ENCODE results near the gene TAF9.
A peak's percentile ranks its signal among the peaks of the same experiment; 100 is the strongest.
"Not testable (repeated sequence)": the region's sequence is repeated elsewhere in the genome, so short reads cannot be mapped to it uniquely, and the experiment has no call there.

Gene TAF9

DNA sequence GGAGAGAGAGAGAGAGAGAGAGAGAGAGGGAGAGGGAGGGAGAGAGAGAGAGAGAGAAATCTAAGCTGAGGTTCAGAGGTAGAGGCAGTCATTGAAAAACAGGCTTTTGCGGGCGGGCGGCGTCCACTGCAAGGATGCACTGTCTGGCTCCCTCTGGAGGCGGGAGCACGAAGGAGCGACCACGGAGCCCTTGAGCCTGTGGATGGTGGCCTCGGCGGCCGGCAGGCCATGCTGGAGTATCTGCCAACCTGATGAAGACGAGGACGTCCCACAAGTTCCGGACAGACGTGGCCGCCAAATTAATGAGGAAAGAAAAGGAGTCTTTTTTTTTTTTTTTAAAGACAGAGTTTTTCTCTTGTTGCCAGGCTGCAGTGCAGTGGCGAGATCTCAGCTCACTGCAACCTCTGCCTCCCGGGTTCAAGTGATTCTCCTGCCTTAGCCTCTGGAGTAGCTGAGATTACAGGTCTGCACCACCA is 34.5 kb downstream of the TAF9 start:
- DNase-seq = peak; percentile 73

DNA sequence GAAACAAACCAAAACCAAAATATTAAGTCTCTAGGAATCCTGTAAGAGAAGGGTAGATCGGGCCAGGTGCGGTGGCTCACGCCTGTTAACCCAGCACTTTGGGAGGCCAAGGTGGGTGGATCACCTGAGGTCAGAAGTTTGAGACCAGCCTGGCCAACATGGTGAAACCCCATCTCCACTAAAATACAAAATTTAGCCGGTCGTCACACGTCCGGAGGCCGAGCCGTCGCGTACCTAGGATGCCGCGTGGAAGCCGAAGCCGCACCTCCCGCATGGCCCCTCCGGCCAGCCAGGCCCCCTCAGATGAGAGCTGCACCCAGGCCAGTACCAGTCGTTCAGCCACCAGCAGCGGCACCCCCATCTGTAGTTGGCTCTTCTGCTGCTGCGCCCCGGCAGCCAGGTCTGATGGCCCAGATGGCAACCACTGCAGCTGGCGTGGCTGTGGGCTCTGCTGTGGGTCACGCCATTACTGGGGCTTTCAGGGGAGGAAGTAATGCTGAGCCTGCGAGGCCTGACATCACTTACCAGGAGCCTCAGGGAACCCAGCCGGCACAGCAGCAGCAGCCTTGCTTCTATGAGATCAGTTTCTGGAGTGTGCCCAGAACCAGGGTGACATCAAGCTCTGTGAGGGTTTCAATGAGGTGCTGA is 35.5 kb downstream of the TAF9 start:
- DNase-seq = not testable (repeated sequence)

DNA sequence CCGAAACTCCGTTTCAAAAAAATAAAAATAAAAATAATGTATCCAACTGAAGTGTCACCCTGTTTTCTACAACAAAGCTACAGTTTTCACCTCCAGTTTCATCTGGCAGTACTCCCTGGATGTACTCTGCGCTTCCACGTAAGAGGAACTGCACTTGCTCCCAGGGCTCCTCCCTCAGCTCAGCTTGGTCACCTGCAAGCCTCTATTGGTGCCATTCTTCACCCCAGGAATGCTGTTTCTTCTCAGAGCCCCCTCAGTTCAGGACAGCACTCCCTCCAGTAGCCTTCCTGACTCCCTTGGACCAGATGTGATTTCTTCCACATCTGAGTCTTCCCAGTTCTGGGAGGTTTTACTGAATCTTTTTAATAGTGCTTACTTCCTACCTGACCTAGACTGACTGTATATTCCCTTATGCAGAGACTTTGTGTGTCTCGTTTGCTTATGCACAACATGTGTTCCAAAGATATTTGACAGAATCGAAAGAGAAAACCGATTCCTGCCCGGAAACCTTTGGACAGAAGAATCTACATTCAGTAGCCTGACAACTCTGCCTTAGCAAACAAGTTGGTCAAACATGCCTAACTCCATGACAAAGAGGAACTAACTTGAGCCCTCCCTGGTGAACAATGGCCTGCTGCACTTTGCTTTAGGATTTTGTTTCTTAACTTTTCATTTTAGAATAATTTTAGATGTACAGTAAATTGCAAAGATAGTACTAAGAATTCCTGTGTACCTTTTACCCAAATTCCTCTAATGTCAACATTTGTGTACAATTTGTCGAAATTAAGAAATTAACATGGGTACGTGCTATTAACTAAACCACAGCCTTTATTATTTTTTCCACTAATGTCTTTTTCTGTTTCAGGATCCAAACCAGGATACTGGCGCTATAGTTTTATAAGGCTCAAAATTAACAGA is 37.5 kb downstream of the TAF9 start:
- DNase-seq = no peak

DNA sequence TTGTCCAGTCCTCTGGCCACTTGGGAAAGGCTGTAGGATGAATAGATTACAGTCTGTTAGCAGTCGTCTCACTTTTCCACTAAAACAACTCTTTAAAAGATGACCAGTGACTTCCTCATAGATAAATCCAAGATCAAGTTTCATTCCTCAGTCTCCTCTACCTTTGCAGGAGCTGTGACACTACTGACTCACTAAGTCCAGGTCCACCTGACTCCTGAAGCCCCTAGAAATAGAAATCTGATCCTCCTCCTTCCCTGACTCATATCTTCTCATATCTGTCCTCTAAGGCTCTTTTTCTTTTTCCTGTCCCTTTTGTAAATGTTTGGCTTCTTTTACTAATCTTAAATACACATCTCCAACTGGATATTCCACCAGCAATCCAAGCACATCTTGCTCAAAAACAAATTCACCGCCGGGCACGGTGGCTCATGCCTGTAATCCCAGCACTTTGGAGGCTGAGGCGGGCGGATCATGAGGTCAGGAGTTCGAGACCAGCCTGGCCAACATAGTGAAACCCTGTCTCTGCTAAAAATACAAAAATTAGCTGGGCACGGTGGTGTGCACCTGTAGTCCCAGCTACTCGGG is 39.3 kb downstream of the TAF9 start:
- no peak for DNase-seq

DNA sequence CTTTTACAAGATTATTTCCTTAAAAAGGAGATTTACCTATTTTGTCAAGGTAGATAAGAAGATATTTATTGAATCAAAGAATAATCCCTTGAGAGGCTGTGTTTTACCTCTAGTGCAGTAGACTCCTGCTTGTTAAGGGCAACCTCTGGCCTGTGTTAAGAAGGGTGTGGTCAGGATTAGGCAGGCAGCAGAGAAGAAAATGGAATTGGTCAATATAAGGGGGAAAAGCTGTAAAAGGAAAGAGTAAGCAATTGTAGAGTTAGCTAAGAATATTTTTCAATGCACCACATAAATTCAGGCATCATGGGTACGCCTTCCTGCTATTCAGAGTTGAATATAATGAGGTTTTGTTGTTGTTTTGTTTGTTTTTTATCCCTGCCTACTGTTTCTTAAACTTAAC is 43.0 kb downstream of the TAF9 start:
- no peak for DNase-seq

DNA sequence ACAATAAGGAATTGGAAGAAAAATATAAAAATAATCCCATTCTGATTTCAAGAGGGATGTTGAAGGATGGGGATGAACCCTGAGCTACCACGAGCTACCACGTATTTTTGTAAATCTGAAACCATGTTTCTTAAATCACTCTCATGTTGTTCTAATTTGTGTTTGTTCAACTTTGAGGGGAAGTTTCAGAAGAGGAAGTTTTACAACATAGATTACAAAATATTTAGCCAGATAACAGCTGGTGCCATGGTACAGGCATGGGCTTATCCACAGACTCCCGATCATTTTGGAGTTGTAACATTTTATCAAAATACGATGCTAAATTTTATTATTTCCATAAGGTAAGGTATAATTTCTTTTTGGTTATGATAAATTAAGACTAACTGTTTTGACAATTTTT is 51.9 kb downstream of the TAF9 start:
- no peak for DNase-seq

DNA sequence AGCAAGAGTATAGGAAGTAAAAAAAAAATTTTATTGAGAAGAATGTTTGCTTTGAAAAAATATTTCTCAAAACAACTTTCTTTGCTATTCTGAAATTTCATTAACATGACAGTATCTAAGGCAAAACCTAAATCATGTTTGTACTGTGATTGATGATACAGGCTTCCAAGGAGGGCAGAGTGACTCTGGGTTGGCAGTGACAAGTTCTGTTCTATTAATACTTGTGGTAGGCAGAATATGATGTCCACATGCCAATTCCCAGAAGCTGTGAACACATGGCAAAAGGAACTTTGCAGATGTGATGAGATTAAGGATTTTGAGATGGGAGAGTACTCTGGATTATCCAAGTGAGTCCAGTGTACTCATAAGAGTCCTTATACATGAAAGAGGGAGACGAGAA is 53.3 kb downstream of the TAF9 start:
- no peak for DNase-seq
